Measurements from ENCODE around the gene SLC46A1.

Gene SLC46A1

GRCh38 chr17:28379814-28380801, 25.9 kb downstream of the SLC46A1 start:
- no peak for DNase-seq

- no peak for DNase-seq
Observed at GRCh38 chr17:28372945-28373274, 33.1 kb downstream of the SLC46A1 start.

- DNase-seq, result no peak
Observed at GRCh38 chr17:28372203-28372944, 33.6 kb downstream of the SLC46A1 start.

- peak; percentile 80 for DNase-seq
Observed at GRCh38 chr17:28371245-28372202, 34.5 kb downstream of the SLC46A1 start, which contains the start of gene SARM1. TSS of gene SARM1 (plus strand) at chr17:28371694. CDS start at chr17:28372033, 339 bp downstream.

- DNase-seq, result no peak
Observed at GRCh38 chr17:28370744-28371103, 35.3 kb downstream of the SLC46A1 start.

DNA sequence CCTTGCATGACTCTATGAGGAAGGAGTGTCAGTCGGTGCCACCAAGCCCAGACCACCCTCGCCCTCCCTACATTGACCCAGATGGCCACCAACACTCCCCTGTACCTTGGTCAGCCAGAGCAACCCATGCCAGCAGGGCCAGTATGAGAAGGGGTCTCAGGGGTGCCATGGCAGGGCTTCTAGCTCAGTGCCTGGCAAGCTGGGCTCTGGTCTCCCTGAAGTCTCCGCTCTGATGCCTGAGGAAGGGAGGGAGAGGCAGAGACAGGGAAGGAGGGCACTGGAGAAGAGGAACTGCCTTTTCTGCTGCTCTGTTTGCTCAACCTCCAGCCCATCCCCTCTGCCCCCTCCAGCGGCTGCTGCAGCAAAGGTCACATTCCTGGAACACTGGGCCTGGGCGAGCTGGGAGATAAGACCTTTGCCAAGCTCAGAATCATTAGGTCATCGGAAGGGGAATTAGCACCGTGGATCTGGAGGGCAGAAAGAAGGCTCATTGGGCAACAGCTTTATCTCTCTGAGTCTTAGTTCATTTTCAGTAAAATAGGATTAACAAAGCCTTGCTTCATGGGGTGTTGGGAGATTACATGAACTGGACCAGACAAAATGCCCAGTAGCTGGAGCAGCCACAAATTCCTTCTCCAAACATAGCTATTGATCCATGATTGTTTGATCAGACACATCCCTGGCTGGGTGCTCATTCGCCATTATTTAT, 35.8 kb downstream of the SLC46A1 start, which contains the start of gene VTN:
Gene VTN, minus strand, starts transcription at position 273 of the 709 bp plus-strand sequence. Its CDS starts 104 bp downstream, at position 169.
- DNase-seq, result no peak

GRCh38 chr17:28369684-28370034, 36.4 kb downstream of the SLC46A1 start:
- no peak for DNase-seq

DNA sequence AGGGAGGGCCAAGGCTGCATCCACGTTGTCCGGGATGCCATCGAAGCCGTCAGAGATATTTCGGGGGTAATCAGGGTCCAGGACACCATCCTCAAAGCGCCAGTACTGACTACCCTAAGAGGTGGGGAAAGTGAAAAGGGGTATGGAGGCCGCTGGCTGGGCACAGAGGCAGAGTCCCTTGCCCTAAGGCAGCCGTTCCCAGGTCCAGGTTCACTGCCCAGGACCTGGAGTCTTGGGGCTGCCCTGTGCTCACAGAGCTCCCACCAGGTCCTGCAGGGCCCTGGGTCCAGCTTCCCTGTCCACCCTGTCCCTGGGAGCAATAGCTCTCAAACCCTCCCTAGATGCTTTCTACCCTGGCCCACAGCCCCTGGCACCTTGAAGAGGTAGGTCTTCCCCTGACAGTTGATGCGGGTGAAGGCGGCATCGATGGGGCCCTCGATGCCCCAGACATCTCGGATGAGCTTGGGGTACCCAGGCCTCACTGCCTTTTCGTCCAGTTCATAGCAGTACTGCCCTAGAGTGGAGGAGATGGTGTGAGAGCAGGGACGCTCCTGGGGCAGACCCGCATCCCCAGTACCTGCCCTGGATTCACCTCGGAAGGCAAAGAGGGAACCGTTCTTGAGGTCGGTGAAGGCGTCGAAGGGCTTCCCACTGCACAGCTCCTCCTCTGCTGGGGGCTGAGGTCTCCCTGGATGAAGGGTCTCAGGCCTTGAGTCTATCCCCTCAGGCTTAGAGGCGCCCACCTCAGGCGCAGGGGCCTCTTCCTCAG, 36.9 kb downstream of the SLC46A1 start:
- no peak for DNase-seq

DNA sequence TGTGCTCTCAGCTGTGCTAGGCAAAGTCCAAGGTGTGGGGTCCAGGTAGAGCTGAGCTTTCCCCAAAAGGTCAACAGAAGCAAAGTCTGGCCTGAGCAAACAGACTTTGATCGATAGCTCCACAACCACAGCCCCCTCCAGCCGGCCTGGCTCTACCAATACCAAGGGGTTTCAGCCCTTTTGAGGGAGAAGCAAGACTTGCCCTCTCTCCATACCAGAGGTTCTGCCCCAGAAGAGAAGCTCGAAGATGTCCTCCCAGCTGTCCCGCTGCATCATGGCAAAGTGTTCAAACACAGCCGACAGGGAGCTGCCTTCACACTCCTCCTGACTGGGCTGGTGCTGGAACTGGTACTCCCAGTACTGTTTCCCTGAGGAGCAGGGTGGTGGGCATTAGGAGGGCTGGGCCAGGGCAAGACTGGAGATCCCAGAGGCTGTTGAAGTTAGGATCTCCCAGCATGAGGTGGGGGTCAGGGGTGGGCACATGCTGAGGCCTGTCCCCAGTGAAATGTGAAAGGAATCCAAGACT, 37.6 kb downstream of the SLC46A1 start:
- no peak for DNase-seq

GRCh38 chr17:28367641-28368305, 38.2 kb downstream of the SLC46A1 start:
- no peak for DNase-seq

DNA sequence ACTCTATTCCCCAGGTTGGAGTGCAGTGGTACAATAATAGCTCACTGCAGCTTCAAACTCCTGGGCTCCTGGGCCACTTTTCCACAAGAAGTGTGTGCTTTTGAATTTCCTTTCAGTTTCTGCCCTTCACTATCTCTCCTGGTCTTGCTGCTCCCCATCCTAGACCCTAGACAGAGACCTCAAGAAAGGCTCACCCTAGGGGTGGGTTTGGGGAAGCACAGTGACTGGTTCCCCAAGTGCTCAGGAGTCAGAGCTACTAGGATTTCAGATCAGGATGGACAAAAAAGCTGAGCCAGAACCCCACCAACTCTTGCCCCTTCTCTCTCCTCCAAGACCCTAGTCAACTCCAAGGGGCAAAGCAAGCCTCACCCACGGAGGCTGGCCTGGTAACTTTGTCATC, 39.4 kb downstream of the SLC46A1 start:
- no peak for DNase-seq

GRCh38 chr17:28365487-28365886, 40.5 kb downstream of the SLC46A1 start:
- DNase-seq, result no peak

- no peak for DNase-seq
Observed at GRCh38 chr17:28364665-28365363, 41.2 kb downstream of the SLC46A1 start, which contains the start of gene SEBOX. TSS of gene SEBOX (minus strand) at chr17:28365199. CDS start at chr17:28365151, 48 bp downstream.

GRCh38 chr17:28363776-28364650, 42.0 kb downstream of the SLC46A1 start:
- no peak for DNase-seq

- DNase-seq, result no peak
Observed at GRCh38 chr17:28363186-28363585, 42.8 kb downstream of the SLC46A1 start.

DNA sequence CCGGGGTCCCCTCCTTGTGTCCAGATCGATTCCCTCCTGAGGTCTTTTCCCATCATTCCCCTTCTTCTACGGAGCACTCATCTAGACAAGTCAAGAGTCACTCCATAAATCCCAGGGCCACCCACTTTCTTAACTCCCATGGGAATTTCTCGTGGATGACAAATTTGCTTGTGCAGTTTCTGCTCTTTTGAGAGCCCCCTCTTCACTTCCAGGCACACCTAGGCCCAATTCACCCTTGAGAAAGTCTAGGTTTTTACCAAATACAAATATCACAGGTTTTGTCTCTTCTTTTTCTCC, 48.2 kb downstream of the SLC46A1 start:
- no peak for DNase-seq

GRCh38 chr17:28357061-28357900, 48.7 kb downstream of the SLC46A1 start, which contains the start of gene POLDIP2:
TSS of gene POLDIP2 (minus strand) at chr17:28357527. CDS start at chr17:28357448, 79 bp downstream.
- peak; percentile 93 for DNase-seq

DNA sequence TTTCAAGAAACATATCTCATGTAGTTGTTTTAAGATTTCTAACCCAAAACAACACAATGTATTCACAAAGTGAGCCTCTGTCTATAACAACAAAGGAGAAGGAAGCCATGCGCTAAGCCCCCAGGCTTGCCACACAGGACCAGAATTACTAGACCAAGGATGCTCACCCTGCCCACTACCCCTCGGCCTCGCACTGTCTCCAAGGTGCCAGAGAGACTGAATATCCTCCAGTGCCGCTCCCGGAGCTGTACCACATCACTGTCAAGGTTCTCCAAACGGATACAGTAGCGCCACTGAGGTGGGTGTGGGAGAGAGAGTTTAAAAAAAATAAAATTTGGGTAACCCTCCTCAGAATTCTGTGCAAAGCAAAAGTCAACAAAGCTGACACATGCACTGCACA, 55.7 kb downstream of the SLC46A1 start:
- no peak for DNase-seq

All from activated CD4-positive, alpha-beta T cell treated with anti-CD3 and anti-CD28 coated beads for 4 hours (primary cell).